HG03342 (cell line): ENCODE measurements around the gene DIP2C.
"Not testable (repeated sequence)": the region's sequence is repeated elsewhere in the genome, so short reads cannot be mapped to it uniquely, and the experiment has no call there.

Experiments used
- ATAC-seq: cut with Tn5 transposase; IDR thresholded peaks from one replicate; pipeline ENCODE4 v1.9.1; 2021; ENCODE audit warnings: mild to moderate bottlenecking, moderate library complexity; ENCODE audit not compliant: unreplicated experiment

DIP2C gene

GRCh38 chr10:615583-616152, 73.8 kb downstream of the DIP2C start:
- ATAC-seq, result no peak

- ATAC-seq, result no peak
Observed at GRCh38 chr10:614790-615582, 74.5 kb downstream of the DIP2C start.

GRCh38 chr10:614139-614711, 75.2 kb downstream of the DIP2C start:
- ATAC-seq, result no peak

GRCh38 chr10:613271-614138, 76.0 kb downstream of the DIP2C start:
- ATAC-seq, result no peak

GRCh38 chr10:612696-613095, 76.8 kb downstream of the DIP2C start:
- ATAC-seq, result no peak

GRCh38 chr10:610642-611305, 78.7 kb downstream of the DIP2C start:
- not testable (repeated sequence) for ATAC-seq

- ATAC-seq, result no peak
Observed at GRCh38 chr10:609868-610545, 79.5 kb downstream of the DIP2C start.

GRCh38 chr10:609262-609658, 80.2 kb downstream of the DIP2C start:
- ATAC-seq, result no peak

GRCh38 chr10:608331-609261, 80.9 kb downstream of the DIP2C start:
- no peak for ATAC-seq

- no peak for ATAC-seq
Observed at GRCh38 chr10:607545-608185, 81.8 kb downstream of the DIP2C start.

- ATAC-seq, result no peak
Observed at GRCh38 chr10:606762-607544, 82.5 kb downstream of the DIP2C start.

- ATAC-seq, result no peak
Observed at GRCh38 chr10:605632-606325, 83.7 kb downstream of the DIP2C start.

GRCh38 chr10:604716-605631, 84.5 kb downstream of the DIP2C start:
- no peak for ATAC-seq

GRCh38 chr10:603745-604144, 85.7 kb downstream of the DIP2C start:
- no peak for ATAC-seq

- ATAC-seq, result no peak
Observed at GRCh38 chr10:602391-603005, 87.0 kb downstream of the DIP2C start.

GRCh38 chr10:601660-601963, 87.9 kb downstream of the DIP2C start:
- ATAC-seq, result no peak
